Panc1 (cell line): ENCODE measurements around the gene PARG. TPM values are rescaled to one million over a fixed set of nuclear protein-coding genes. Genes with fewer than 3 reads are reported as not detected.

Experiments
- ATAC-seq: fragments of 200-7000 bp; cut with Tn5 transposase; 2 replicates; pipeline ENCODE4 v1.9.1; 2020; ENCODE audit warnings: mild to moderate bottlenecking, moderate library complexity
- BruUV-seq: library from RNA; stranded (reverse); fragments of 400-500 nt; replicated peaks from 2 replicates; lab custom pipeline; 2021; lab: Mats Ljungman, UMichigan
- CTCF ChIA-PET: fragments of 300-600 bp; sonication (Branson Sonifier 250); formaldehyde crosslinking; loops from one replicate; lab custom pipeline; 2022; ENCODE audit warnings: antibody characterized with exemption; lab: Charles Lee
- POLR2A ChIA-PET: fragments of 300-600 bp; sonication (Branson Sonifier 250); formaldehyde crosslinking; loops from one replicate; lab custom pipeline; 2022; ENCODE audit warnings: antibody characterized with exemption; lab: Charles Lee
- DNase-seq: peaks from one replicate; pipeline ENCODE4 v3.0.0-alpha.2; 2010; ENCODE audit warnings: low read depth, low spot score
- H3K27ac ChIP-seq: 2 replicates; pipeline ENCODE4 v1.5.1; 2011; ENCODE audit warnings: mild to moderate bottlenecking, low read length, inconsistent platforms
- H3K27me3 ChIP-seq: fragments of 200-500 bp; sonication (Bioruptor generic); 2 replicates; pipeline ENCODE4 v1.6.0; 2014; ENCODE audit warnings: low read length, inconsistent platforms; ENCODE audit not compliant: control insufficient read depth, insufficient read depth
- H3K36me3 ChIP-seq: fragments of 200-500 bp; sonication (Bioruptor generic); 2 replicates; pipeline ENCODE4 v1.5.1; 2014; ENCODE audit warnings: inconsistent platforms, mild to moderate bottlenecking, low read length, moderate library complexity; ENCODE audit not compliant: control insufficient read depth, insufficient read depth
- H3K4me1 ChIP-seq: 2 replicates; pipeline ENCODE4 v1.5.1; 2011; ENCODE audit warnings: inconsistent platforms, mild to moderate bottlenecking, low read length, moderate library complexity; ENCODE audit not compliant: control insufficient read depth, insufficient read depth
- H3K4me3 ChIP-seq, 2 experiments: 2 replicates each; pipeline ENCODE4 v1.5.1; 2011 to 2012; ENCODE audit warnings: low read depth in 2 of 2, low read length in 2 of 2, mild to moderate bottlenecking in 2 of 2, inconsistent platforms in 1 of 2, moderate library complexity in 1 of 2
- H3K9me3 ChIP-seq: fragments of 200-500 bp; sonication (Bioruptor generic); 2 replicates; pipeline ENCODE4 v1.5.1; 2014; ENCODE audit warnings: low read depth, mild to moderate bottlenecking, inconsistent platforms, low read length, moderate library complexity; ENCODE audit not compliant: control insufficient read depth, insufficient read depth
- CTCF ChIP-seq: fragments of 450-650 bp; IDR thresholded peaks from 2 replicates; pipeline ENCODE4 v1.5.1; 2017; ENCODE audit warnings: mild to moderate bottlenecking
- POLR2AphosphoS5 ChIP-seq: IDR thresholded peaks from 2 replicates; pipeline ENCODE4 v1.6.1; 2012; ENCODE audit warnings: mild to moderate bottlenecking, low read depth, low read length, moderate library complexity
- REST ChIP-seq, 2 experiments: IDR thresholded peaks; 2 replicates each; pipeline ENCODE4 v1.6.1; 2011 to 2012; ENCODE audit warnings: low read depth in 2 of 2, control low read depth in 1 of 2, low read length in 1 of 2, mild to moderate bottlenecking in 1 of 2, moderate library complexity in 1 of 2; ENCODE audit not compliant: insufficient read depth in 1 of 2
- SIN3A ChIP-seq: IDR thresholded peaks from 2 replicates; pipeline ENCODE4 v1.6.1; 2012; ENCODE audit warnings: low read depth, mild to moderate bottlenecking, low read length, moderate library complexity, borderline replicate concordance; ENCODE audit not compliant: insufficient read depth
- TCF7L2 ChIP-seq: IDR thresholded peaks from 2 replicates; pipeline ENCODE4 v1.6.1; 2011; ENCODE audit warnings: mild to moderate bottlenecking, low read depth, low read length, inconsistent platforms
- in situ Hi-C: cut with HindIII; loops from 2 replicates; pipeline ENCODE4 v1.10.0; 2016; ENCODE audit warnings: low sequenced_read_pairs, low pct_unique_long_range_greater_than_20kb
- intact Hi-C: fragments of 100-400 bp; cut with micrococcal nuclease; formaldehyde crosslinking; loops from one replicate; pipeline ENCODE4 v1.10.0; 2022; ENCODE audit not compliant: unreplicated experiment
- total RNA-seq: library from RNA; stranded (reverse); gene quantifications from one replicate; pipeline ENCODE4 v1.2.1, GENCODE V29; 2021; ENCODE audit not compliant: unreplicated experiment

Gene PARG
- total RNA-seq, 1 experiment from 2014 or later, result 39.9 TPM

GRCh38 chr10:49768329-49768728, 173.5 kb downstream of the PARG start:
- intact Hi-C loops, result no loop called here
- ATAC-seq, result no peak
- BruUV-seq, result no TSS peak

More at GRCh38 chr10:49768329-49768728, 173.5 kb downstream of the PARG start:
- Histone ChIP-seq H3K27ac (no peak overlapping the region), H3K36me3 (no peaks in the 10 kb centered on the region), H3K27me3 (peaks cover 3% of the 10 kb centered on the region; the same call in 1 of the 2 replicates), H3K4me3 (no peak overlapping the region), H3K4me1 (no peaks in the 10 kb centered on the region), H3K9me3 (no peaks in the 10 kb centered on the region)
- TF ChIP-seq TCF7L2, result no peak
- TF ChIP-seq SIN3A, result no peak
- TF ChIP-seq POLR2AphosphoS5, result no peak
- TF ChIP-seq CTCF, result no peak
- TF ChIP-seq REST (IDR thresholded peaks at IDR 0.05; ENCODE audit: insufficient read depth in 1 of 2, low read depth in 2 of 2, low read length in 1 of 2), result no peak
- ChIA-PET POLR2A (no interaction called here), CTCF (interaction anchor here (1.2 kb wide), 1 partner anchor 175 kb away, joined by 3 read pairs; no protein-coding TSS in a partner anchor)
- in situ Hi-C loops, result no loop called here
- no peak for DNase-seq

Other genes starting within 250 kb of the PARG start
- gene OGDHL, start 179.7 kb downstream of the PARG start, total RNA-seq, result 1.3 TPM
- 18.8 TPM for gene TIMM23B, start within 50 bp of the PARG start, total RNA-seq
- gene AGAP6, start 46.4 kb upstream of the PARG start, total RNA-seq, result 14.4 TPM
- gene WASHC2A, start 125.9 kb upstream of the PARG start, total RNA-seq, result 67.0 TPM